HG02973 (cell line): ENCODE measurements around the gene OR2A42.
"Not testable (repeated sequence)": the region's sequence is repeated elsewhere in the genome, so short reads cannot be mapped to it uniquely, and the experiment has no call there.

Source experiments
- ATAC-seq: cut with Tn5 transposase; IDR thresholded peaks from one replicate; pipeline ENCODE4 v1.9.1; 2021; ENCODE audit warnings: moderate library complexity; ENCODE audit not compliant: unreplicated experiment

The OR2A42 gene

GRCh38 chr7:144239365-144239764 is at the start of gene OR2A42:
Gene OR2A42 (minus strand): TSS chr7:144239605. CDS start chr7:144232843, 6,762 bp downstream.
- ATAC-seq = not testable (repeated sequence)

- not testable (repeated sequence) for ATAC-seq
These were observed 47.9 kb upstream of the OR2A42 start for GRCh38 chr7:144287171-144287784.

- not testable (repeated sequence) for ATAC-seq
These were observed 44.3 kb upstream of the OR2A42 start for GRCh38 chr7:144283716-144284115.

- not testable (repeated sequence) for ATAC-seq
These were observed 43.1 kb upstream of the OR2A42 start for GRCh38 chr7:144282490-144282889.

- ATAC-seq = not testable (repeated sequence)
These were observed 42.6 kb upstream of the OR2A42 start for GRCh38 chr7:144281981-144282380.

GRCh38 chr7:144280010-144280409 is 40.6 kb upstream of the OR2A42 start:
- ATAC-seq = peak; percentile 50

- ATAC-seq = not testable (repeated sequence)
These were observed 35.9 kb upstream of the OR2A42 start for GRCh38 chr7:144275281-144275680.

GRCh38 chr7:144269188-144269587 is 29.8 kb upstream of the OR2A42 start, which contains the start of gene CTAGE8:
Gene CTAGE8 (minus strand): TSS chr7:144269288. CDS start chr7:144269250, 38 bp downstream.
- ATAC-seq = not testable (repeated sequence)

GRCh38 chr7:144264692-144265091 is 25.3 kb upstream of the OR2A42 start, which contains the start of gene OR2A7:
Gene OR2A7 (minus strand): TSS chr7:144264792. CDS start chr7:144259628, 5,164 bp downstream.
- ATAC-seq = not testable (repeated sequence)

GRCh38 chr7:144262128-144262527 is 22.7 kb upstream of the OR2A42 start:
- ATAC-seq = not testable (repeated sequence)

GRCh38 chr7:144259067-144259466 is 19.7 kb upstream of the OR2A42 start:
- ATAC-seq = not testable (repeated sequence)

GRCh38 chr7:144256112-144256511 is 16.7 kb upstream of the OR2A42 start:
- ATAC-seq = no peak

GRCh38 chr7:144255471-144255897 is 16.1 kb upstream of the OR2A42 start:
- ATAC-seq = no peak

- not testable (repeated sequence) for ATAC-seq
These were observed 12.9 kb upstream of the OR2A42 start for GRCh38 chr7:144252307-144252706.

- not testable (repeated sequence) for ATAC-seq
These were observed 8.4 kb upstream of the OR2A42 start for GRCh38 chr7:144247674-144248330.

- not testable (repeated sequence) for ATAC-seq
These were observed 7.6 kb upstream of the OR2A42 start for GRCh38 chr7:144246967-144247366.

- not testable (repeated sequence) for ATAC-seq
These were observed 6.0 kb upstream of the OR2A42 start for GRCh38 chr7:144245372-144245771.

GRCh38 chr7:144238530-144239082 is 799 bp downstream of the OR2A42 start:
- ATAC-seq = not testable (repeated sequence)

GRCh38 chr7:144233039-144233438 is 6.4 kb downstream of the OR2A42 start:
- ATAC-seq = not testable (repeated sequence)

- ATAC-seq = not testable (repeated sequence)
These were observed 8.4 kb downstream of the OR2A42 start for GRCh38 chr7:144231027-144231426.

- ATAC-seq = not testable (repeated sequence)
These were observed 10.6 kb downstream of the OR2A42 start for GRCh38 chr7:144228810-144229209.

GRCh38 chr7:144226866-144227265 is 12.5 kb downstream of the OR2A42 start:
- ATAC-seq = not testable (repeated sequence)
